Lower leg skin (tissue), 3 donors: ENCODE measurements around the gene ADCY2.

ENCODE experiments used
- POLR2A ChIP-seq, 2 donors: fragments of 450-650 bp; IDR thresholded peaks; one replicate each; pipeline ENCODE4 v1.6.1; 2016 to 2017; ENCODE audit warnings: antibody characterized with exemption in 2 of 2, mild to moderate bottlenecking in 1 of 2, moderate library complexity in 1 of 2
- TF ChIP-seq, protein P1 (sequence below), 3 donors: fragments of 450-650 bp; IDR thresholded peaks; one replicate each; pipeline ENCODE4 v1.5.1; 2016; ENCODE audit warnings: antibody characterized with exemption in 3 of 3, mild to moderate bottlenecking in 3 of 3, moderate library complexity in 2 of 3

DNA sequence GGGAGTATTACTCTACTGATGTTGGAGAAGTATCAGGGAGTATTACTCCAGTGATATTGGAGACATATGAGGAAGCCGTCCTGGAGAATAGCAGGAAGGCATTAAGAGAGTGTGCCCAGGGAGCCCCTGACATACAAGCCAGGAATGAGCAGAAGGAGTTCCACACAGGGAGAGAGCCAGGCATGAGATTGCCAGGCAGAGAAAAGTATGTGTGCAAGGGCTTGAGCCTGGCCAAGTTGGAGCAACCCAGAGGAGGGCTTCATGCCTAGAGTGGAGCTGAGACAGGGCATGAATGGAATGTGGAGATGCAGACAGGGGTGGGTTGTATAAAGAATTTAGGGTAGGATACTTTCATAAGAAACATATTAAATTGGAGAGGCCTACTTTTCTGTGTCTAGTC is 213.8 kb downstream of the ADCY2 start:
- TF ChIP-seq, protein P1, sequence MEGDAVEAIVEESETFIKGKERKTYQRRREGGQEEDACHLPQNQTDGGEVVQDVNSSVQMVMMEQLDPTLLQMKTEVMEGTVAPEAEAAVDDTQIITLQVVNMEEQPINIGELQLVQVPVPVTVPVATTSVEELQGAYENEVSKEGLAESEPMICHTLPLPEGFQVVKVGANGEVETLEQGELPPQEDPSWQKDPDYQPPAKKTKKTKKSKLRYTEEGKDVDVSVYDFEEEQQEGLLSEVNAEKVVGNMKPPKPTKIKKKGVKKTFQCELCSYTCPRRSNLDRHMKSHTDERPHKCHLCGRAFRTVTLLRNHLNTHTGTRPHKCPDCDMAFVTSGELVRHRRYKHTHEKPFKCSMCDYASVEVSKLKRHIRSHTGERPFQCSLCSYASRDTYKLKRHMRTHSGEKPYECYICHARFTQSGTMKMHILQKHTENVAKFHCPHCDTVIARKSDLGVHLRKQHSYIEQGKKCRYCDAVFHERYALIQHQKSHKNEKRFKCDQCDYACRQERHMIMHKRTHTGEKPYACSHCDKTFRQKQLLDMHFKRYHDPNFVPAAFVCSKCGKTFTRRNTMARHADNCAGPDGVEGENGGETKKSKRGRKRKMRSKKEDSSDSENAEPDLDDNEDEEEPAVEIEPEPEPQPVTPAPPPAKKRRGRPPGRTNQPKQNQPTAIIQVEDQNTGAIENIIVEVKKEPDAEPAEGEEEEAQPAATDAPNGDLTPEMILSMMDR (IDR thresholded peaks at IDR 0.05): no peak
- TF ChIP-seq POLR2A (IDR thresholded peaks at IDR 0.05): no peak
